Stomach smooth muscle (tissue), 2 donors: ENCODE measurements around the gene ICAM1.

Experiments
- H3K27ac ChIP-seq: one replicate; pipeline ENCODE4 v1.7.0; 2013; ENCODE audit warnings: mild to moderate bottlenecking, low read length, inconsistent platforms
- H3K27me3 ChIP-seq, 2 donors: one replicate each; pipeline ENCODE4 v1.7.0; 2013; ENCODE audit warnings: low read length in 2 of 2; ENCODE audit not compliant: insufficient read depth in 2 of 2, control insufficient read depth in 1 of 2
- H3K36me3 ChIP-seq, 2 donors: one replicate each; pipeline ENCODE4 v1.7.0; 2013; ENCODE audit warnings: low read length in 2 of 2; ENCODE audit not compliant: control insufficient read depth in 2 of 2, insufficient read depth in 2 of 2
- H3K4me1 ChIP-seq: one replicate; pipeline ENCODE4 v1.7.0; 2013; ENCODE audit warnings: low read length; ENCODE audit not compliant: control insufficient read depth, insufficient read depth
- H3K4me3 ChIP-seq, 2 donors: one replicate each; pipeline ENCODE4 v1.7.0; 2013; ENCODE audit warnings: low read length in 2 of 2
- H3K9ac ChIP-seq, 2 donors: one replicate each; pipeline ENCODE4 v1.7.0; 2013; ENCODE audit warnings: low read length in 2 of 2, mild to moderate bottlenecking in 1 of 2
- H3K9me3 ChIP-seq, 2 donors: one replicate each; pipeline ENCODE4 v1.7.0; 2013; ENCODE audit warnings: low read length in 2 of 2; ENCODE audit not compliant: control insufficient read depth in 2 of 2
- donor health status: healthy.
- donor health status: Pancreatic carcinoma.

ICAM1 gene

DNA sequence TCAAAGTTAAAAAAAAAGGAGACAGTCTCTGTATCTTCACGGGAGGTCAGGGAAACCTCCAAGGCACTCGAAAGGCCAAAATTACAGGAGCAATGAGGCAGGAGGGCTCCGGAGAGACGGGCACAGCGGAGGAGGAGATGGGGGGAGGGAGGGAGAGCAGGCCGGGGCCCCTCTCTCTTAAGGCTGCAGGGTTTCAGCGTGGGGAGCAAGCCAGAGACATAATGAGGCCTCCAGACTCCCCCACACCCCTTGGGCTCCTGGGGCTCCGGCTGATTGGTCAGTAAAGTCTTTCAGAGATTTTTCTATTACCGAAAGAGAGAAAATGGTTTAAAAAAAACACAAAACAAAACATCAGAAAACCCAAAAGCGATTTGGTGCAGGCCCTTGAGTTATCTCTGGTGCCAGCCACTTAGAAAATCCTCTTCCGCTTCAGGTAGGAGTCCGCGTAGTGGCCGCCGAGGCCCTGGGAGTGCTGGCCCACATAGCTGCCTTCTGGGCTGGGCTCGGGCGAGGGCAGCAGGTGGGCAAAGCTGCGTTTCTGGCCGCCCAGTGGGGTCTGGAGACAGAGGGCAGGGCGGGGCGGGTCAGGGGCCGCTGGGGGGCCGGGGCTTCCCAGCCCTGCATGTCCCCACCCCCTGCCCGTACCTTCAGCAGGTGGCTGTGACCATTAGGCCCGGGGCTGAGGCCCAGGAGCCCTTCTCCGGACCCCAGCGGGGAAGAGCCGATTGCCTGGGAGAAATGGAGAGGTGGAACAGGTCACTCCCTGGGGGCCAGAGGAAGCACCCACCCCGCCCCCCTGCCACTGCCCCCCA, 46.3 kb downstream of the ICAM1 start:
- no peaks in the 10 kb centered on the region for H3K9me3 ChIP-seq
- peaks cover 12% of the 10 kb centered on the region for H3K4me1 ChIP-seq
- H3K27ac ChIP-seq: no peak overlapping the region
- H3K36me3 ChIP-seq: peaks cover 23 to 38% of the 10 kb centered on the region in 2 donors
- no peak overlapping the region for H3K9ac ChIP-seq
- no peaks in the 10 kb centered on the region for H3K27me3 ChIP-seq
- H3K4me3 ChIP-seq: no peak overlapping the region

GRCh38 chr19:10317857-10318462, 47.0 kb downstream of the ICAM1 start:
- peaks cover 24 to 43% of the 10 kb centered on the region in 2 donors for H3K36me3 ChIP-seq
- no peak overlapping the region for H3K4me3 ChIP-seq
- no peaks in the 10 kb centered on the region for H3K27me3 ChIP-seq
- no peak overlapping the region for H3K9ac ChIP-seq
- no peak overlapping the region for H3K27ac ChIP-seq
- H3K9me3 ChIP-seq: no peaks in the 10 kb centered on the region
- peaks cover 12% of the 10 kb centered on the region for H3K4me1 ChIP-seq

GRCh38 chr19:10318807-10319682, 48.1 kb downstream of the ICAM1 start:
- Histone ChIP-seq H3K9ac (no peak overlapping the region), H3K36me3 (peaks cover 27 to 45% of the 10 kb centered on the region in 2 donors), H3K9me3 (no peaks in the 10 kb centered on the region), H3K27me3 (no peaks in the 10 kb centered on the region), H3K27ac (no peak overlapping the region), H3K4me1 (peaks cover 12% of the 10 kb centered on the region), H3K4me3 (no peak overlapping the region)

- H3K27me3 ChIP-seq: no peaks in the 10 kb centered on the region
- no peak overlapping the region for H3K4me3 ChIP-seq
- no peak overlapping the region for H3K27ac ChIP-seq
- no peaks in the 10 kb centered on the region for H3K9me3 ChIP-seq
- no peak overlapping the region for H3K9ac ChIP-seq
- peaks cover 34 to 48% of the 10 kb centered on the region in 2 donors for H3K36me3 ChIP-seq
- peaks cover 6% of the 10 kb centered on the region for H3K4me1 ChIP-seq
Measured at GRCh38 chr19:10320602-10321416, 49.9 kb downstream of the ICAM1 start.

DNA sequence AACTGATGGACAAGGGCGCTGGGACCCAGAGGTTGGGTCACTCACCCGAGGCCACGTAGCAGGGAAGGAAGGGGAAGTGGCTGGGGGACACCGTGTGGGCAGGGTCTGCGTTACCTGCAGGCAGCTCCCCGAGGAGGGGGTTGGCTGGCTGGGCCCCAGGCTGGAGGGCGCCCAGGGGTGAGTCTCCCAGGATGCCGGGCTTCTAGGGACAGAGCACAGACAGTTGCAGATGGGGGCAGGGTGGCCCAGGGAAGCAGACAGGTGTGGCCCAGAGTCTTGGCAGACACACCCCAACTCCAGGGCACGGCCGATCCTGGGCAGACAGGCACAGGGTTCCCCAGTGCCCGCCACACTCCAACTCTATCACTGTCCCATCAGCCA, 50.5 kb downstream of the ICAM1 start:
- Histone ChIP-seq H3K9ac (no peak overlapping the region), H3K27ac (no peak overlapping the region), H3K4me3 (no peak overlapping the region), H3K9me3 (no peaks in the 10 kb centered on the region), H3K36me3 (peaks cover 37 to 50% of the 10 kb centered on the region in 2 donors), H3K4me1 (no peaks in the 10 kb centered on the region), H3K27me3 (no peaks in the 10 kb centered on the region)

GRCh38 chr19:10321874-10322835, 51.2 kb downstream of the ICAM1 start:
- H3K9ac ChIP-seq: no peak overlapping the region
- no peaks in the 10 kb centered on the region for H3K9me3 ChIP-seq
- H3K36me3 ChIP-seq: peaks cover 40 to 49% of the 10 kb centered on the region in 2 donors

DNA sequence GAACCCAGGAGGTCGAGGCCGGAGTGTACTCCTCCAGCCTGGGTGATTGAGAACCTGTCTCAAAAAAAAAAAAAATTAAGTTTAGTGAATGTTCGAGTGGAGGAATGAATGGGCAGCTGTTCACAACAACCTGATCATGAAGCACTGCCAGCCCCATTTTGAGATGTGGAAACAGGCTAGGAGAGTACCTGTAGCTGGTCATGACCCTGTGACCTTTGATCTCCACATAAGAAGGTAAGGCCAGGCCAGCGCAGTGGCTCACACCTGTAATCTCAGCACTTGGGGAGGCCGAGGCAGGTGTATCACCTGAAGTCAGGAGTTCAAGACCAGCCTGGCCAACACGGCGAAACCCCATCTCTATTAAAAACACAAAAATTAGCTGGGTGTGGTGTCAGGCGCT, 54.8 kb downstream of the ICAM1 start:
- no peak overlapping the region for H3K4me3 ChIP-seq
- H3K27ac ChIP-seq: no peak overlapping the region
- H3K4me1 ChIP-seq: no peaks in the 10 kb centered on the region
- no peak overlapping the region for H3K9ac ChIP-seq
- H3K27me3 ChIP-seq: no peaks in the 10 kb centered on the region
- H3K36me3 ChIP-seq: peaks cover 53 to 58% of the 10 kb centered on the region in 2 donors
- H3K9me3 ChIP-seq: no peaks in the 10 kb centered on the region

More at GRCh38 chr19:10321874-10322835, 51.2 kb downstream of the ICAM1 start:
- no peaks in the 10 kb centered on the region for H3K4me1 ChIP-seq
- H3K27me3 ChIP-seq: no peaks in the 10 kb centered on the region
- H3K4me3 ChIP-seq: no peak overlapping the region
- no peak overlapping the region for H3K27ac ChIP-seq

DNA sequence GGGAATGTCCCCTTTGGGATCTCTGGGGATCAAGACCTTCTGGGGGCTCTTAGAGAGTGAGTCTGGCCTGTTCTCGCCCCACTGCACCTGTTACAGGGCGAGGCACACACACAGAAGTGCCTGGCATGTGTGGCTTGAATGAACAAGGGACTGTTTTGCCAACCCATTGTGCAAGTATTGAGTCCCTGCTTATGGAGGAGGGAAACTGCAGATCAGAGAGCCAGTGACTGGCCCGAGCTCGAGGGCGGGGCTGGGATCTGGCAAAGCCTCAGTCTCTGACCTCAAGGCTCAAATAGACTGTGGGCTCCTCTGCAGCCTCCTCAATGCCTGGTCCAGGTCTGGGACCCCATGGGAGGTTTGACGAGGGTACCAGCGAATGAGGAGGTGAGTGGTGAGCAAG, 56.9 kb downstream of the ICAM1 start:
- Histone ChIP-seq H3K27ac (no peak overlapping the region), H3K4me1 (peaks cover 12% of the 10 kb centered on the region), H3K9ac (no peak overlapping the region), H3K4me3 (no peak overlapping the region), H3K27me3 (no peaks in the 10 kb centered on the region), H3K9me3 (no peaks in the 10 kb centered on the region), H3K36me3 (peaks cover 42 to 46% of the 10 kb centered on the region in 2 donors)

- Histone ChIP-seq H3K27ac (no peak overlapping the region), H3K4me1 (peaks cover 16% of the 10 kb centered on the region), H3K4me3 (no peak overlapping the region), H3K9me3 (no peaks in the 10 kb centered on the region), H3K9ac (no peak overlapping the region), H3K36me3 (peaks cover 40 to 42% of the 10 kb centered on the region in 2 donors), H3K27me3 (no peaks in the 10 kb centered on the region)
Measured at GRCh38 chr19:10328558-10329429, 57.9 kb downstream of the ICAM1 start.
